ENCODE results near the gene STOML2.

DNA sequence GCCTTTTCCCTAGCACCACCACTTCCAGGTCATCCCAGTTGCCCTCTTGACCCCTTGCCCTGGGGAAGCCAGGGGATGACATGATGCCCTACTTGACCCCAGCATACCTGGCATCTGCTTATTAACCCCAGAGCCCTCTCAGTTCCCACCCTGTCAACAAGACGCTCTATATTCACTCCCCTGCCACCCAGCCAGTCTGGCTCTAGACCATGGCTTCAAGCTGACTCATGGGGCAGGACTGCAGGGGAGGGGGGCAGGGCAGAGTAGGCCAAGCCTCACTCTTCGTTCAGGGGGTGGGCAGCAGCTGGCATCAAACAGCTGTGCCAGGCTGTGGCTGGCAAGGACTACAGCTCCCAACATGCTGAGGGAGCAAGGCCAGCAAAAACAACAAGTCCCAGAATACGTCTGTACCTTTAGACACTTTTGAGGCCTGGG, 7.4 kb upstream of the STOML2 start:
- TF ChIP-seq CTCF (IDR thresholded peaks at IDR 0.05) (no peak), POLR2A (IDR thresholded peaks at IDR 0.05) (no peak)
